H9 (cell line): Measurements from ENCODE around the gene GMCL1. TPM values are rescaled to one million over a fixed set of nuclear protein-coding genes. Genes with fewer than 3 reads are reported as not detected.

Source experiments
- DNase-seq: peaks from one replicate; pipeline ENCODE4 v3.0.0-alpha.2; 2017
- H2AFZ ChIP-seq: one replicate; pipeline ENCODE4 v1.6.1; 2013; ENCODE audit warnings: mild to moderate bottlenecking, low read length, control low read depth, moderate library complexity
- H2AK5ac ChIP-seq: 2 replicates; pipeline ENCODE4 v1.6.1; 2013; ENCODE audit warnings: low read length, control low read depth, mixed read lengths; ENCODE audit not compliant: insufficient read length
- H2BK120ac ChIP-seq: one replicate; pipeline ENCODE4 v1.6.1; 2013; ENCODE audit warnings: low read depth, mild to moderate bottlenecking, low read length, control low read depth, inconsistent platforms; ENCODE audit not compliant: poor library complexity, severe bottlenecking
- H2BK12ac ChIP-seq: 2 replicates; pipeline ENCODE4 v1.6.1; 2013; ENCODE audit warnings: low read length, control low read depth, mixed read lengths, low read depth; ENCODE audit not compliant: insufficient read length
- H2BK15ac ChIP-seq: 2 replicates; pipeline ENCODE4 v1.6.1; 2013; ENCODE audit warnings: low read depth, low read length, control low read depth
- H2BK20ac ChIP-seq: one replicate; pipeline ENCODE4 v1.6.1; 2013; ENCODE audit warnings: low read depth, mild to moderate bottlenecking, low read length, control low read depth, inconsistent platforms; ENCODE audit not compliant: poor library complexity, severe bottlenecking
- H2BK5ac ChIP-seq: 2 replicates; pipeline ENCODE4 v1.6.1; 2013; ENCODE audit warnings: low read length, control low read depth, mixed read lengths; ENCODE audit not compliant: insufficient read length
- H3K14ac ChIP-seq: 2 replicates; pipeline ENCODE4 v1.6.1; 2013; ENCODE audit warnings: low read length, control low read depth; ENCODE audit not compliant: insufficient read depth
- H3K18ac ChIP-seq: 2 replicates; pipeline ENCODE4 v1.6.1; 2013; ENCODE audit warnings: low read depth, mild to moderate bottlenecking, mixed read lengths, low read length, control low read depth; ENCODE audit not compliant: insufficient read length
- H3K23ac ChIP-seq: 2 replicates; pipeline ENCODE4 v1.6.1; 2013; ENCODE audit warnings: low read length, control low read depth, mixed read lengths, low read depth; ENCODE audit not compliant: insufficient read length
- H3K23me2 ChIP-seq: 2 replicates; pipeline ENCODE4 v1.6.1; 2013; ENCODE audit warnings: low read depth, mild to moderate bottlenecking, mixed read lengths, low read length, control low read depth; ENCODE audit not compliant: insufficient read length, poor library complexity, severe bottlenecking
- H3K27ac ChIP-seq: 2 replicates; pipeline ENCODE4 v1.5.1; 2013; ENCODE audit warnings: low read length, control low read depth, mixed read lengths, low read depth; ENCODE audit not compliant: insufficient read length
- H3K27me3 ChIP-seq: 2 replicates; pipeline ENCODE4 v1.6.1; 2013; ENCODE audit warnings: low read length, control low read depth, inconsistent platforms; ENCODE audit not compliant: insufficient read depth
- H3K4ac ChIP-seq: 2 replicates; pipeline ENCODE4 v1.6.1; 2013; ENCODE audit warnings: low read depth, mild to moderate bottlenecking, control low read depth, inconsistent platforms, low read length, moderate library complexity
- H3K4me1 ChIP-seq: 2 replicates; pipeline ENCODE4 v1.6.1; 2013; ENCODE audit warnings: low read length, control low read depth, inconsistent platforms; ENCODE audit not compliant: insufficient read depth
- H3K4me2 ChIP-seq: 2 replicates; pipeline ENCODE4 v1.6.1; 2013; ENCODE audit warnings: low read length, control low read depth, mixed read lengths; ENCODE audit not compliant: insufficient read length, insufficient read depth
- H3K56ac ChIP-seq: 2 replicates; pipeline ENCODE4 v1.6.1; 2013; ENCODE audit warnings: low read depth, mild to moderate bottlenecking, mixed read lengths, low read length, control low read depth; ENCODE audit not compliant: insufficient read length
- H3K79me1 ChIP-seq: 2 replicates; pipeline ENCODE4 v1.6.1; 2013; ENCODE audit warnings: low read depth, mild to moderate bottlenecking, moderate library complexity, low read length, control low read depth, inconsistent platforms; ENCODE audit not compliant: insufficient read depth, poor library complexity, severe bottlenecking
- H3K79me2 ChIP-seq: 2 replicates; pipeline ENCODE4 v1.6.1; 2013; ENCODE audit warnings: low read length, control low read depth, inconsistent platforms; ENCODE audit not compliant: insufficient read depth
- H3K9ac ChIP-seq: 2 replicates; pipeline ENCODE4 v1.6.1; 2013; ENCODE audit warnings: low read length, control low read depth, mixed read lengths; ENCODE audit not compliant: insufficient read length; ENCODE audit errors: extremely low read depth
- H3K9me3 ChIP-seq: one replicate; pipeline ENCODE4 v1.6.1; 2013; ENCODE audit warnings: low read depth, low read length, inconsistent platforms; ENCODE audit not compliant: control insufficient read depth
- H3T11ph ChIP-seq: one replicate; pipeline ENCODE4 v1.6.1; 2013; ENCODE audit warnings: mild to moderate bottlenecking, low read length, control low read depth, inconsistent platforms
- H4K20me1 ChIP-seq: one replicate; pipeline ENCODE4 v1.6.1; 2013; ENCODE audit not compliant: control insufficient read depth, insufficient read length, insufficient read depth
- H4K5ac ChIP-seq: 2 replicates; pipeline ENCODE4 v1.6.1; 2013; ENCODE audit warnings: low read depth, mild to moderate bottlenecking, mixed read lengths, low read length, control low read depth; ENCODE audit not compliant: insufficient read length
- H4K8ac ChIP-seq: replicated peaks from 2 replicates; pipeline ENCODE4 v1.6.1; 2013; ENCODE audit warnings: low read length, control low read depth, mixed read lengths, low read depth; ENCODE audit not compliant: insufficient read length
- H4K91ac ChIP-seq: 2 replicates; pipeline ENCODE4 v1.6.1; 2013; ENCODE audit warnings: low read depth, mild to moderate bottlenecking, moderate library complexity, mixed read lengths, low read length, control low read depth; ENCODE audit not compliant: insufficient read length
- H3K27ac Mint-ChIP-seq, 3 experiments: 2 replicates in 2 of 3; 3 replicates in 1 of 3; pipeline ENCODE4 v1.8.0; 2020 to 2021; ENCODE audit warnings: mixed read lengths in 3 of 3, mild to moderate bottlenecking in 1 of 3, moderate library complexity in 1 of 3
- H3K27me3 Mint-ChIP-seq: 2 replicates; pipeline ENCODE4 v1.8.0; 2021; ENCODE audit warnings: low read depth, mild to moderate bottlenecking, moderate library complexity, mixed read lengths
- H3K36me3 Mint-ChIP-seq, 3 experiments: 2 replicates in 2 of 3; 3 replicates in 1 of 3; pipeline ENCODE4 v1.8.0; 2020 to 2021; ENCODE audit warnings: low read depth in 3 of 3, mixed read lengths in 3 of 3; ENCODE audit not compliant: insufficient read depth in 1 of 3
- H3K4me1 Mint-ChIP-seq, 2 experiments: 2 replicates each; pipeline ENCODE4 v1.8.0; 2020; ENCODE audit warnings: mixed read lengths in 2 of 2
- H3K4me3 Mint-ChIP-seq, 2 experiments: 2 replicates in 1 of 2; 3 replicates in 1 of 2; pipeline ENCODE4 v1.8.0; 2020 to 2021; ENCODE audit warnings: mild to moderate bottlenecking in 2 of 2, mixed read lengths in 2 of 2, moderate library complexity in 1 of 2
- H3K9me3 Mint-ChIP-seq, 2 experiments: 2 replicates in 1 of 2; 3 replicates in 1 of 2; pipeline ENCODE4 v1.8.0; 2020; ENCODE audit warnings: mild to moderate bottlenecking in 2 of 2, mixed read lengths in 2 of 2, moderate library complexity in 1 of 2
- CTCF ChIP-seq: fragments of 200-600 bp; sonication (generic); conservative IDR thresholded peaks from 3 replicates; pipeline ENCODE4 v1.8.0; 2021; ENCODE audit warnings: antibody characterized with exemption, mild to moderate bottlenecking
- WGBS: extraction: QIAGEN DNeasy Blood & Tissue Kit; methylation state at CpG from one replicate; pipeline ENCODE4 v1.1.7; 2013; ENCODE audit warnings: missing lambda C conversion rate, low lambda C conversion rate, mixed read lengths; ENCODE audit not compliant: insufficient read length; ENCODE audit errors: extremely low coverage; 5-methylcytosine and 5-hydroxymethylcytosine counted together
- total RNA-seq: library from RNA; stranded (reverse); gene quantifications from 2 replicates; pipeline ENCODE4 v1.2.1, GENCODE V29; 2021

GMCL1 gene
- total RNA-seq, 1 experiment from 2014 or later = 18.6 TPM

- peaks cover 3% of the 10 kb centered on the region for H3K23me2 ChIP-seq
- H3K14ac ChIP-seq = no peak overlapping the region
- H3K4ac ChIP-seq = no peak overlapping the region
- no peak for DNase-seq
- no peaks in the 10 kb centered on the region for H3K9me3 ChIP-seq
- no peak overlapping the region for H2BK12ac ChIP-seq
- Mint-ChIP-seq H3K36me3 (peaks cover 0 to 5% (median 0%) of the 10 kb centered on the region in 3 experiments; a peak in 1 of 7 replicates), H3K4me3 (no peak overlapping the region), H3K4me1 (peaks cover 8 to 11% of the 10 kb centered on the region in 2 experiments; a peak in 3 of 4 replicates), H3K27me3 (no peaks in the 10 kb centered on the region; the same call in 1 of the 2 replicates), H3K9me3 (no peaks in the 10 kb centered on the region), H3K27ac (no peak overlapping the region)
- no peak overlapping the region for H2BK20ac ChIP-seq
- H4K20me1 ChIP-seq = no peaks in the 10 kb centered on the region
- H2AFZ ChIP-seq = no peak overlapping the region
- H3K18ac ChIP-seq = no peak overlapping the region
- peak overlapping the region; percentile 39 for H3K23ac ChIP-seq
- no peak overlapping the region for H3T11ph ChIP-seq
- H2BK120ac ChIP-seq = no peak overlapping the region
- H2AK5ac ChIP-seq = no peak overlapping the region
- H3K56ac ChIP-seq = no peak overlapping the region
- H3K4me1 ChIP-seq = no peaks in the 10 kb centered on the region
- WGBS = no CpG with 5 or more reads among the region's 3 CpGs
- H2BK5ac ChIP-seq = no peak overlapping the region
- H3K27me3 ChIP-seq = no peaks in the 10 kb centered on the region
- H3K79me1 ChIP-seq = no peaks in the 10 kb centered on the region
- H3K79me2 ChIP-seq = no peaks in the 10 kb centered on the region
- H4K8ac ChIP-seq = no peak overlapping the region
- no peak overlapping the region for H2BK15ac ChIP-seq
- no peak for TF ChIP-seq CTCF
- H3K27ac ChIP-seq = no peak overlapping the region
- H4K5ac ChIP-seq = no peak overlapping the region
- H3K4me2 ChIP-seq = no peak overlapping the region
- no peak overlapping the region for H4K91ac ChIP-seq
- H3K9ac ChIP-seq = no peak overlapping the region
Measured at GRCh38 chr2:69917852-69918251, 88.4 kb downstream of the GMCL1 start.
